ENCODE measurements around the gene DMD.

Gene DMD

GRCh38 chrX:33041141-33041540 is 170.2 kb downstream of the DMD start:
- no peak for DNase-seq (ENCODE audit: low read depth in 3 of 3)

GRCh38 chrX:33032700-33033099 is 178.6 kb downstream of the DMD start:
- DNase-seq (ENCODE audit: low read depth in 3 of 3) = no peak

GRCh38 chrX:33014949-33015348 is 196.4 kb downstream of the DMD start:
- no peak for DNase-seq (ENCODE audit: low read depth in 3 of 3)

- no peak for DNase-seq (ENCODE audit: low read depth in 3 of 3)
Observed at GRCh38 chrX:33014086-33014485, 197.3 kb downstream of the DMD start.

GRCh38 chrX:33001107-33001506 is 210.2 kb downstream of the DMD start:
- DNase-seq (ENCODE audit: low read depth in 3 of 3) = no peak

- no peak for DNase-seq (ENCODE audit: low read depth in 3 of 3)
Observed at GRCh38 chrX:32998776-32999175, 212.6 kb downstream of the DMD start.

- no peak for DNase-seq (ENCODE audit: low read depth in 3 of 3)
Observed at GRCh38 chrX:32995427-32995826, 215.9 kb downstream of the DMD start.

- no peak for DNase-seq (ENCODE audit: low read depth in 3 of 3)
Observed at GRCh38 chrX:32987142-32987541, 224.2 kb downstream of the DMD start.

- no peak for DNase-seq (ENCODE audit: low read depth in 3 of 3)
Observed at GRCh38 chrX:32985544-32985943, 225.8 kb downstream of the DMD start.

- no peak for DNase-seq (ENCODE audit: low read depth in 3 of 3)
Observed at GRCh38 chrX:32966821-32967355, 244.5 kb downstream of the DMD start.

- DNase-seq (ENCODE audit: low read depth in 3 of 3) = no peak
Observed at GRCh38 chrX:32954125-32954524, 257.2 kb downstream of the DMD start.

- DNase-seq (ENCODE audit: low read depth in 3 of 3) = no peak
Observed at GRCh38 chrX:32948130-32948529, 263.2 kb downstream of the DMD start.

- no peak for DNase-seq (ENCODE audit: low read depth in 3 of 3)
Observed at GRCh38 chrX:32937043-32937442, 274.3 kb downstream of the DMD start.

- no peak for DNase-seq (ENCODE audit: low read depth in 3 of 3)
Observed at GRCh38 chrX:32933548-32933947, 277.8 kb downstream of the DMD start.

- DNase-seq (ENCODE audit: low read depth in 3 of 3) = no peak
Observed at GRCh38 chrX:32929040-32929439, 282.3 kb downstream of the DMD start.

GRCh38 chrX:32896088-32896487 is 315.3 kb downstream of the DMD start:
- no peak for DNase-seq (ENCODE audit: low read depth in 3 of 3)

- no peak for DNase-seq (ENCODE audit: low read depth in 3 of 3)
Observed at GRCh38 chrX:32894679-32895078, 316.7 kb downstream of the DMD start.

- DNase-seq (ENCODE audit: low read depth in 3 of 3) = no peak
Observed at GRCh38 chrX:32893751-32894150, 317.6 kb downstream of the DMD start.

GRCh38 chrX:32877592-32877991 is 333.8 kb downstream of the DMD start:
- DNase-seq (ENCODE audit: low read depth in 3 of 3) = no peak

GRCh38 chrX:32874839-32875238 is 336.5 kb downstream of the DMD start:
- DNase-seq (ENCODE audit: low read depth in 3 of 3) = no peak

GRCh38 chrX:32873786-32874185 is 337.6 kb downstream of the DMD start:
- no peak for DNase-seq (ENCODE audit: low read depth in 3 of 3)

GRCh38 chrX:32871636-32872035 is 339.7 kb downstream of the DMD start:
- DNase-seq (ENCODE audit: low read depth in 3 of 3) = no peak

- DNase-seq (ENCODE audit: low read depth in 3 of 3) = no peak
Observed at GRCh38 chrX:32868524-32868895, 342.8 kb downstream of the DMD start.

GRCh38 chrX:32867781-32868523 is 343.4 kb downstream of the DMD start:
- no peak for DNase-seq (ENCODE audit: low read depth in 3 of 3)
